ENCODE measurements around the gene LYSMD2.

DNA sequence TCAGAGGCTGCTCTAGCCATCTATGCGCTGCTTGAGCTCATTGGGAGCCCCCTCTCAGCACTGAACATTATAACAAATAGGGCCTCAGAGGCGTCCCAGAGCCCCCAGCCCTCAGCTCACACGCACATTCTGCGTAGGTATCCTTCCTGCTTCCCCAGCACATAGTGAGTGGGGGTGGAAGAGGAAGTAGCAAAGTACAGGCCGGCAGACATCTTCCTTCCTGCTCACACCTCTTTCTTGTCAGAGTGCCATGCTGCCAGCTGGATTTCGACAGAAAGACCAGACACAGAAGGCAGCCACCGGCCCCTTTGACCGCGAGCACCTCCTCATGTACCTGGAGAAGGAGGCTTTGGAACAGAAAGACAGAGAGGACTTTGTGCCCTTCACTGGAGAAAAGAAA is 30.6 kb upstream of the LYSMD2 start:
- TF ChIP-seq, protein P1, sequence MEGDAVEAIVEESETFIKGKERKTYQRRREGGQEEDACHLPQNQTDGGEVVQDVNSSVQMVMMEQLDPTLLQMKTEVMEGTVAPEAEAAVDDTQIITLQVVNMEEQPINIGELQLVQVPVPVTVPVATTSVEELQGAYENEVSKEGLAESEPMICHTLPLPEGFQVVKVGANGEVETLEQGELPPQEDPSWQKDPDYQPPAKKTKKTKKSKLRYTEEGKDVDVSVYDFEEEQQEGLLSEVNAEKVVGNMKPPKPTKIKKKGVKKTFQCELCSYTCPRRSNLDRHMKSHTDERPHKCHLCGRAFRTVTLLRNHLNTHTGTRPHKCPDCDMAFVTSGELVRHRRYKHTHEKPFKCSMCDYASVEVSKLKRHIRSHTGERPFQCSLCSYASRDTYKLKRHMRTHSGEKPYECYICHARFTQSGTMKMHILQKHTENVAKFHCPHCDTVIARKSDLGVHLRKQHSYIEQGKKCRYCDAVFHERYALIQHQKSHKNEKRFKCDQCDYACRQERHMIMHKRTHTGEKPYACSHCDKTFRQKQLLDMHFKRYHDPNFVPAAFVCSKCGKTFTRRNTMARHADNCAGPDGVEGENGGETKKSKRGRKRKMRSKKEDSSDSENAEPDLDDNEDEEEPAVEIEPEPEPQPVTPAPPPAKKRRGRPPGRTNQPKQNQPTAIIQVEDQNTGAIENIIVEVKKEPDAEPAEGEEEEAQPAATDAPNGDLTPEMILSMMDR (IDR thresholded peaks at IDR 0.05), result no peak
- no peak for TF ChIP-seq POLR2A (IDR thresholded peaks at IDR 0.05)

Measured in Peyer's patch (tissue), 4 donors.